Measurements from ENCODE around the gene CPA2.

DNA sequence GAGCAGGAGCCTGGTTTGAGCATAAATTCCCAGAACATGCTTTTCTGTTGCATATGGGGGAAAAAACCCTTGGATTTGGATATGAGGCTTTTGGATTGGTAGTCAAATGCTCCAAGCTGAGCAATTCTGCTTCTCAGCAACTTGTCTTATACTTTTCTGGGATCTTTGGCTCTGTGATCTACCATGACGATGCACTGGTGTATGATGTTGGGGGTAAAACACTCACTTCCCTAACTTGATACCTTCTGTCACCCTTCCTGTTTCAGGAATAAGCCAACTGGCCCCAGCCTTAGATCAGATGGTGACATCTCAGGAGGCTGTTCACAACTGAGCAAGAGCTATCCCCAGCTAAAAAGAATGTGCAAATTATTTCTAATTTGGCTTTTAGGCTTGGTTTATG lies 13.2 kb downstream of the CPA2 start:
- TF ChIP-seq POLR2A (IDR thresholded peaks at IDR 0.05) = no peak
- TF ChIP-seq, protein P1, sequence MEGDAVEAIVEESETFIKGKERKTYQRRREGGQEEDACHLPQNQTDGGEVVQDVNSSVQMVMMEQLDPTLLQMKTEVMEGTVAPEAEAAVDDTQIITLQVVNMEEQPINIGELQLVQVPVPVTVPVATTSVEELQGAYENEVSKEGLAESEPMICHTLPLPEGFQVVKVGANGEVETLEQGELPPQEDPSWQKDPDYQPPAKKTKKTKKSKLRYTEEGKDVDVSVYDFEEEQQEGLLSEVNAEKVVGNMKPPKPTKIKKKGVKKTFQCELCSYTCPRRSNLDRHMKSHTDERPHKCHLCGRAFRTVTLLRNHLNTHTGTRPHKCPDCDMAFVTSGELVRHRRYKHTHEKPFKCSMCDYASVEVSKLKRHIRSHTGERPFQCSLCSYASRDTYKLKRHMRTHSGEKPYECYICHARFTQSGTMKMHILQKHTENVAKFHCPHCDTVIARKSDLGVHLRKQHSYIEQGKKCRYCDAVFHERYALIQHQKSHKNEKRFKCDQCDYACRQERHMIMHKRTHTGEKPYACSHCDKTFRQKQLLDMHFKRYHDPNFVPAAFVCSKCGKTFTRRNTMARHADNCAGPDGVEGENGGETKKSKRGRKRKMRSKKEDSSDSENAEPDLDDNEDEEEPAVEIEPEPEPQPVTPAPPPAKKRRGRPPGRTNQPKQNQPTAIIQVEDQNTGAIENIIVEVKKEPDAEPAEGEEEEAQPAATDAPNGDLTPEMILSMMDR (IDR thresholded peaks at IDR 0.05) = no peak
